ENCODE data around the gene ZCCHC7.

- no peak for TF ChIP-seq SUZ12 (IDR thresholded peaks at IDR 0.05; ENCODE audit: extremely low read depth, insufficient read depth, insufficient read length)
- no peak for TF ChIP-seq ZNF274 (IDR thresholded peaks at IDR 0.05; ENCODE audit: low read depth, low read length)
- no peak for TF ChIP-seq YY1 (IDR thresholded peaks at IDR 0.05; ENCODE audit: insufficient read depth, insufficient read length)
These were observed 5.9 kb downstream of the ZCCHC7 start for GRCh38 chr9:37126214-37126788.

All from NT2/D1 (cell line).